DMS114 treated with DMSO at 0.1 percent for 48 hours (cell line): ENCODE data around the gene LMX1B.

Experiments used
- DNase-seq: peaks from one replicate; lab custom pipeline; 2025; ENCODE audit not compliant: unreplicated experiment; lab: John Stamatoyannopoulos, UW

LMX1B gene

DNA sequence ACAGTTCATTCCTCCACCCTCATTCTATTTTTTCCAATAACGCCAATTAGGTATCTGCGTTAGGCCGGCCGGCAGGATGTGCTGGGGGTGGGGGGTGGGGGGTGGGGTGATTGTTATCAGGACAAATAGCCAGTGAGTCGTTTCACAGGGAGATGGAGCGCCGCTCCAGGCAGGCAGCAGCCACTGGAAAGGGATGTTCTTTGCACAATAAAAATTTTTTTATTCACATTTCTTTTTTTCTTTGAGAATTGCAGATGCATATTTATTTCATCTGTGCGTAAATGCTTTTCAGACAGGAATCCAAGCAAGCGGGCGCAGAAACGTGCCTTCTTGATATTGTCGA is 4.1 kb downstream of the LMX1B start:
- DNase-seq, result no peak

DNA sequence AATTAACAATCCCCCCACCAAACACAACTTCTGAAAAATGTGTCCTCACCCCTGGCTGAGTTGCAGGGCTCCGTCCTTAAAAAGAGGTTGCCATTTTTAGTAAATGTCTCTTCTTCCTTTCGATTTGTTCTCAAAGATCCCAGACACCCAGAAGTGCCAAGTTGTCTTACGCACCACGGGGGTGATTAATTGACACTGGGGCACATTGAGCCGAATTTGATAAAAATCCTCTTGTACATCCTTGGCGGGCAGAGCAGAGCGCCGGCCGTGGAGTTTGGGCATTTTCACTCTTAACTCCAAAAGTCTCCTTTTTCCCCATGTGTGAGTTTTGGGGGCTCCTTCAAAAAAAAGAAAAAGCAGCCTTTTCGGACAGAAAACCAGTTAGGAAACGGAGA is 4.5 kb downstream of the LMX1B start:
- DNase-seq, result no peak

- DNase-seq, result no peak
These were observed 5.0 kb downstream of the LMX1B start for GRCh38 chr9:126618585-126619360.

DNA sequence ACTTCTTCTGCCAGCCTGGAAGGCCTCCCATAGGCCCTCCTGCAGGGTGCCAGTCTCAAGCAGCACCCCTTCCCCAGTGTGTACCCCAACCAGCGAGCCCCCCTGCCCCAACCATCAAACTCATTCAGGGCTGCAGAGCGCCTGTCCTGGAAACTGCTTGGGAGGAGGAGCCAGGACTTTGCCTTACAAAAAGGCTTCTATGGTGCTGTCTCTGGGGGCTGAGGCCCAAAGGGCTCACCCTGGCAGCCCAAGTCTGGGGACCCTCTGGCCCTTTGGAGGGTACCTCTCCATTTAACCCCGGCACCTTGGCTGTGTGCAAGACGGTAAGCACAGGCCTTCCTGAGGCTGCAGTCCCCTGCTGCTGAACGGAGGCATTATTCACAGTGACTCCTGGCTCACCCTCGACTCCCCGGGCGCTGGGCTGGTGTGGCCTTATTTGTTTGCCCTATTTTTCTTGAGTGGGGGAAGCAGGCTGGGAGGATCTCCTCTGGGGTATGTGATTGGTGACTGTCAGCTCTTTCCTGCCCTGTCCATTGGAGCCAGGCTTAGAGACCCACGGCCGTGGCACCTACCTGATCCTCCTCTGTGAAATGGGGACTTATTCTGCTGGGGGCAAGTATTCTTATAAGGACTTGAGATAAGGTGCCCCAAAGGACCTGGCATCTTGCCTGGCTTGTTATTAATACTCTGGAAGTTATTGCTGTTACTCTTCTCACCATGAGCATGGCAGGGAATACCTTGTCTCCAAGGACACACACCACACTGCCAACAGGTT is 5.8 kb downstream of the LMX1B start:
- no peak for DNase-seq

DNA sequence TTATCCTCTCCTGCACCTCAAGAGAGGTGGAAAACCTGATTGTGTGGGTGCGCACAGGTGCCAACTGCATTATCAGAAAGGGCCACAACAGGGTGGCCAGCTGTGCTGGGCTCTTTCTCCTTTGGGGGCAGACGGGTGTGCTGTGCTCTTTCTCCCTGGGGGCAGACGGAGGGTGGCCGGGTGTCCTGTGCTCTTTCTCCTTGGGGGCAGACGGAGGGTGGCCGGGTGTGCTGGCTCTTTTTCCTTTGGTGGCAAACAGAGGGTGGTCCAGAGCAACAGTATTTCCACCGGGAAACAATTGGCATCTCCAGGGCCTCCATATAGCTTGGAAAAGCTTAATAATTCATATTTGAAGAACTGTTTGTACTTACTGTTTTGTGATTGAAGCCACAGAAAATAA is 6.8 kb downstream of the LMX1B start:
- DNase-seq, result no peak

- no peak for DNase-seq
These were observed 7.6 kb downstream of the LMX1B start for GRCh38 chr9:126621061-126621918.

DNA sequence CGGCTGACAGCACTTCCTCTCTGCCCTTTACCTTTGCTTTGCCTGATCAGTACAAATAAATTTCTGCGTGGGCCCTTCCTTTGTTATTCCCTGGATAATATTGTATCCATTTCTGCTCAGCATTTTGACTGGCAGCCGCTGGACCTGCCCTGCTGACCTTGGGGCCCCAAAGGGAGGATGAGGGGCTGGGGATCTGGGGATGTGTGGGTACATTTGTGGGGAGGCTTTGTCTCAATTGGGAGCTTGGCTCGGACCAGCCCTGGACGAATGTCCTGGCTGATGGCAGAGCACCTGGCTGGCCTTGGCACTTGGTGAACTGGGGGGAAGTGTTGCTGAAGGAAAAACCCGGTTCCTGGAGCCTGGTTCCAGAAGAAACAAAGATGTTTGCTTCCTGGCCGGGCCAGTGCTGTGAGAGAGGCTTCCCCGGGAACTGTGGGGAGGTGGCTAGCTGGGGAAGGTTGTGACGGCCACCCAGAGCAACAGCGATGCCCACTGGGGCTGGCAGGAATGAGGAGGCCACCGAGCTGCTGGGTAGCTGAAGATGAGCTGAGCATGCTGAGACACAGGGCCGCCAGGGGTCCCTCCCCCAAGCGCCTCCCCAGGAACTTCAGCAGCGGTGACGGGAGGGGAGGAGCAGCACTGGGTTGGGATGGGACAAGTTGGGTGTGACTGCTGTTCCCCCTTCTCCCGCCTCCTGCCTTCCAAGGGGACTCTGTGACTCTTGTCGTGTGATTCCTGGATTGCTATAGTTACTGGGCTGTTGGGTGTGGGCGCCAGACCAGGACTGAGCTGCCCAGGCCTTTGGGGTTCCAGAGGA is 8.4 kb downstream of the LMX1B start:
- DNase-seq, result no peak

DNA sequence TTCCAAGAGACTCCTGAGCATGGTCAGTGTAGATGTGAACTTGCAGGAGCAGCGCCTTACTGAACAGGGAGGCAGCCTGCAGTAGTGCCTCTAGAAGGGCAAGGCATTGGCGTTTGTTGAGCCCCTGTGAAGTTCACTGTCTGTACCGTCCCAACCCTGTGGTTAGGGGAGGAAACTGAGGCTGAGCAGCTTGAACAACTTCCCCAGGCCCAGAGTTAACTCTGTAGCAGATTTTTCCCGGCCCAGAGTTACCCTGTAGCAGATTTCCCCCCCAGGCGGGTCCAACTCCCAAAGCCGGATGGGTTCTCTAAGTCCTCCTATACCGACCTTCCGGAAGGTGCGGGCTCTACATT is 9.6 kb downstream of the LMX1B start:
- DNase-seq, result no peak

- no peak for DNase-seq
These were observed 10.1 kb downstream of the LMX1B start for GRCh38 chr9:126623667-126624478.

GRCh38 chr9:126624479-126624826 is 10.7 kb downstream of the LMX1B start:
- no peak for DNase-seq

- no peak for DNase-seq
These were observed 11.2 kb downstream of the LMX1B start for GRCh38 chr9:126624912-126625311.

GRCh38 chr9:126625329-126626126 is 11.8 kb downstream of the LMX1B start:
- no peak for DNase-seq

- DNase-seq, result no peak
These were observed 12.6 kb downstream of the LMX1B start for GRCh38 chr9:126626127-126626925.

- DNase-seq, result no peak
These were observed 13.2 kb downstream of the LMX1B start for GRCh38 chr9:126626926-126627233.

GRCh38 chr9:126628146-126628545 is 14.4 kb downstream of the LMX1B start:
- DNase-seq, result no peak

DNA sequence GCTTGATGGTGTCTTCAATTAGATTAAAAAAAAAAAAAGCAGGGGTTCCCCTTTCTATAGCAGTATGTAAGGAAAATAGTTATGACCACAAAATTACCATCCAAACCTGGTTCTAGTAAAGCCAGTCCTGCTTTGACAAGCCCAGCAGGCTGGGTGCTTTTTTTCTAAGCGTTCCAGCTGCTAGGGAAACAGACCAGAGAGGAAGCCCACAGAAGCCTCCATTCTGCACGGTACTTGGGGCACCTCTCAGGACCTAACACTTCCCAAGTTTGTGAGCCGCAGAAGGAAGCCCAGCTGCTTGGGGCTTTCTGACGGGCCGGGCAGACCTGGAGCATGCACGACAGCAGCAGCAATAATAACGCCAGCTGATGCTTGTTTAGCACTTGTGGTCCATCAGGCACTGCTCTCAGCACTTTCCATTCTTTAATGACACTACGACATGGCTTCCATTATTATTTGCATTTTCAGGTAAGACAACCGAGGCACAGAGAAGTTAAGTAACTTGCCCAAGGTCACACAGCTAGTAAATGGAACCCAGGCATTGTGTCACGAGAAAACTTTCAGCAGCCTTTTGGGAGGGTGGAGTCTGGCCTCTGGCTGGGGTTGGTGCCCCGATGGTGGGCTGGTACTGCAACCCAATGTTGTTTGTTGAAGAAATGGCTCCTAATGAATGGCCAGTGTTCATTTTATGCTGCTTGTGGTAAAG is 15.4 kb downstream of the LMX1B start:
- no peak for DNase-seq

GRCh38 chr9:126630458-126631237 is 16.9 kb downstream of the LMX1B start:
- no peak for DNase-seq
